H1 (cell line): ENCODE results near the gene AQP6. TPM values are rescaled to one million over a fixed set of nuclear protein-coding genes. Genes with fewer than 3 reads are reported as not detected.

Experiments
- CHD7 ChIP-seq: fragments of 300-600 bp; sonication (generic); IDR thresholded peaks from 2 replicates; pipeline ENCODE4 v1.7.1; 2012; ENCODE audit warnings: low read length, moderate library complexity, mild to moderate bottlenecking, inconsistent platforms; ENCODE audit not compliant: insufficient replicate concordance
- E2F6 ChIP-seq: IDR thresholded peaks from 2 replicates; pipeline ENCODE4 v1.6.1; 2012; ENCODE audit warnings: inconsistent platforms
- JUND ChIP-seq: IDR thresholded peaks from 2 replicates; pipeline ENCODE4 v1.6.1; 2011; ENCODE audit warnings: mild to moderate bottlenecking, improper control_type of control experiment, low read length
- KDM4A ChIP-seq: IDR thresholded peaks from one replicate; pipeline ENCODE4 v1.7.1; 2012; ENCODE audit warnings: low read depth, mild to moderate bottlenecking, moderate library complexity, low read length, inconsistent platforms; ENCODE audit not compliant: severe bottlenecking
- SIRT6 ChIP-seq: IDR thresholded peaks from one replicate; pipeline ENCODE4 v1.7.1; 2012; ENCODE audit warnings: low read length, inconsistent platforms
- polyA plus RNA-seq, 7 experiments: library from polyadenylated mRNA; depleted of rRNA in 3 of 7; stranded (reverse) in 5 of 7; unstranded in 2 of 7; fragments of >200 nt in 5 of 7; fragments of 200-250 nt in 2 of 7; gene quantifications; 1 replicate in 5 of 7; 2 replicates in 1 of 7; 4 replicates in 1 of 7; pipeline versions ENCODE4 v1.2.1 to v1.2.3, GENCODE V29; 2011 to 2013; ENCODE audit warnings: missing spikeins in 2 of 7, mixed read lengths in 2 of 7
- total RNA-seq: library from RNA; stranded (reverse); fragmentation: NEBNext Ultra II Directional; extraction: Animal tissue kit (Norgen Biotek cat#: 25700); gene quantifications from 2 replicates; pipeline ENCODE4 v1.2.1, GENCODE V29; 2021

Gene AQP6
- total and polyA plus RNA-seq, 2 of the 8 experiments (the other 6 are each of a cell fraction or from before 2014, with no cell fraction given): 0.03 to 0.17 TPM

- no peak for TF ChIP-seq E2F6
- TF ChIP-seq KDM4A: no peak
- TF ChIP-seq CHD7: no peak
- TF ChIP-seq SIRT6: no peak
- no peak for TF ChIP-seq JUND
Measured at GRCh38 chr12:49932023-49932422, 40.7 kb upstream of the AQP6 start (continued).
